Nephron (organoid): Measurements from ENCODE around the gene CBR3.

Source experiments
- H3K27ac Mint-ChIP-seq, 3 experiments: 2 replicates each; pipeline ENCODE4 v1.8.0; 2020; ENCODE audit warnings: mixed read lengths in 3 of 3, mild to moderate bottlenecking in 2 of 3, moderate library complexity in 1 of 3
- H3K27me3 Mint-ChIP-seq: 2 replicates; pipeline ENCODE4 v1.8.0; 2021; ENCODE audit warnings: low read depth, mild to moderate bottlenecking, moderate library complexity, mixed read lengths
- H3K36me3 Mint-ChIP-seq: 2 replicates; pipeline ENCODE4 v1.8.0; 2020; ENCODE audit warnings: low read depth, mixed read lengths
- H3K4me1 Mint-ChIP-seq: 2 replicates; pipeline ENCODE4 v1.8.0; 2020; ENCODE audit warnings: mixed read lengths
- H3K4me3 Mint-ChIP-seq, 3 experiments: 2 replicates each; pipeline ENCODE4 v1.8.0; 2020; ENCODE audit warnings: mild to moderate bottlenecking in 3 of 3, mixed read lengths in 3 of 3, moderate library complexity in 2 of 3
- H3K9me3 Mint-ChIP-seq: 2 replicates; pipeline ENCODE4 v1.8.0; 2020; ENCODE audit warnings: mixed read lengths
- CTCF ChIP-seq, 3 experiments: fragments of 200-600 bp; sonication (generic); IDR thresholded peaks; one replicate each; pipeline ENCODE4 v1.5.0; 2021; ENCODE audit warnings: antibody characterized with exemption in 3 of 3; ENCODE audit not compliant: unreplicated experiment in 3 of 3

CBR3 gene

DNA sequence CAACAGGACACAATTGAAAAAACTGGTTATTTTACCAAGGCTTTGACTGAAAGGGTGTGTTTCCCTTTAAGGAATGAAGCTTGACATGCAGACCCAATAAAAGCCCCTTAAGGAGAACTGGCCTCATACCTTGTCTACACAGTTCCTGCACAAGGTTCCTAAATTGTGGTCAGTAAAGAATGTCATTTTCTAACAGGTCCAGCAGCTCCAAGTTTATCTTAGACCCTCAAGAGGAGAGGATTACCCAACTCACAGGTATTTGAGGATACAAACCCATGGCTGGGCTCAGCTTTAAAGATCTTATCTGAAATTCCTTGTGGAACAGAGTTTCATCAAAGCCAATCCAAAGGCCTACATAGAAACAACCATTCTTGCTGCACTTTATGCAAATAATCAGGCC, 31.4 kb upstream of the CBR3 start:
- Mint-ChIP-seq H3K4me3 (no peak overlapping the region), H3K9me3 (peaks cover 12% of the 10 kb centered on the region), H3K27me3 (peaks cover 69% of the 10 kb centered on the region), H3K36me3 (no peaks in the 10 kb centered on the region), H3K4me1 (peaks cover 9% of the 10 kb centered on the region), H3K27ac (no peak overlapping the region)
- no peak for TF ChIP-seq CTCF (IDR thresholded peaks at IDR 0.05; ENCODE audit: unreplicated experiment in 3 of 3)

GRCh38 chr21:36104317-36105300, 30.3 kb upstream of the CBR3 start:
- Mint-ChIP-seq H3K27ac (peak overlapping the region; percentile 55 to 75 (median 75)), H3K9me3 (peaks cover 12% of the 10 kb centered on the region), H3K36me3 (no peaks in the 10 kb centered on the region), H3K4me1 (peaks cover 9% of the 10 kb centered on the region), H3K27me3 (peaks cover 66% of the 10 kb centered on the region), H3K4me3 (peak overlapping the region; percentile 17 to 67 (median 56))
- TF ChIP-seq CTCF (IDR thresholded peaks at IDR 0.05; ENCODE audit: unreplicated experiment in 3 of 3), result peak; percentile 44 to 59 (median 53)

DNA sequence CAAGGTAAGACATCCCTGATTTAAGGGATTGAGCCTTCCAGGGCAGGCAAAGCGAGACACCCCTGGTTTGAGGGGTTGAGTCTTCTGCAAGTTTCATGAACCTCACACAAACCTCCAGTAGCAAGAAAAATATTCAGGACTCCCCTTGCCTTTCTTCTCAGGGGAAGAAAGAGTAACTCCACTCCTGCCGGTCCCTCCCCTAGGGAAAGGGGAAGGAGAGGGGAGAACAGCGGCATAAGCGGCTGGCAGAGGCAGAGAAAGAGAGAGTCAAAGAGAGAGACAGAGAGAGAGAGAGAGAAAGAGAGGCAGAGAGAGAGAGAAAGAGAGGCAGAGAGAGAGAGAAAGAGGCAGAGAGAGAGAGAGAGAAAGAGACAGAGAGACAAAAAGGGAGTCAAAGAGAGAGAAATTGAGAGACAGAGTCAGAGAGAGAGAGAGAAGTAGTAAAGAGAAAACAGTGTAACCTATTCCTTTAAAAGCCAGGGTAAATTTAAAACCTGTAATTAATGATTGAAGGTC, 29.5 kb upstream of the CBR3 start:
- Mint-ChIP-seq H3K36me3 (no peaks in the 10 kb centered on the region), H3K9me3 (peaks cover 14% of the 10 kb centered on the region), H3K4me1 (peaks cover 9% of the 10 kb centered on the region), H3K4me3 (peak overlapping the region in 2 of 3 experiments; percentile 56 to 67), H3K27me3 (peaks cover 58% of the 10 kb centered on the region), H3K27ac (peak overlapping the region; percentile 55 to 75 (median 75))
- no peak for TF ChIP-seq CTCF (IDR thresholded peaks at IDR 0.05; ENCODE audit: unreplicated experiment in 3 of 3)

- Mint-ChIP-seq H3K36me3 (no peaks in the 10 kb centered on the region), H3K27me3 (peaks cover 32% of the 10 kb centered on the region), H3K4me3 (no peak overlapping the region), H3K9me3 (peaks cover 2% of the 10 kb centered on the region), H3K27ac (no peak overlapping the region), H3K4me1 (peaks cover 16% of the 10 kb centered on the region)
- TF ChIP-seq CTCF (IDR thresholded peaks at IDR 0.05; ENCODE audit: unreplicated experiment in 3 of 3), result no peak
Observed at GRCh38 chr21:36109868-36110267, 25.0 kb upstream of the CBR3 start.

- TF ChIP-seq CTCF (IDR thresholded peaks at IDR 0.05; ENCODE audit: unreplicated experiment in 3 of 3), result no peak
Observed at GRCh38 chr21:36111238-36111637, 23.6 kb upstream of the CBR3 start.

More at GRCh38 chr21:36111238-36111637, 23.6 kb upstream of the CBR3 start:
- Mint-ChIP-seq H3K4me1 (peaks cover 9% of the 10 kb centered on the region), H3K36me3 (no peaks in the 10 kb centered on the region), H3K27ac (peak overlapping the region in 1 of 3 experiments; percentile 43), H3K27me3 (peaks cover 18% of the 10 kb centered on the region), H3K4me3 (no peak overlapping the region), H3K9me3 (peaks cover 2% of the 10 kb centered on the region)
